HCT116 (cell line): Measurements from ENCODE around the gene WWOX. TPM values are rescaled to one million over a fixed set of nuclear protein-coding genes. Genes with fewer than 3 reads are reported as not detected.

Experiments used
- ATAC-seq: fragments of 200-7000 bp; cut with Tn5 transposase; 2 replicates; pipeline ENCODE4 v1.9.1; 2020; ENCODE audit warnings: mild to moderate bottlenecking, moderate library complexity
- BruUV-seq: library from RNA; stranded (reverse); fragments of 400-500 nt; replicated peaks from 2 replicates; lab custom pipeline; 2021; lab: Mats Ljungman, UMichigan
- CTCF ChIA-PET: fragments of 300-600 bp; sonication (Branson Sonifier 250); formaldehyde crosslinking; loops from one replicate; lab custom pipeline; 2021; ENCODE audit warnings: antibody characterized with exemption; lab: Charles Lee
- POLR2A ChIA-PET: fragments of 300-600, 350-600 bp; sonication (Branson Sonifier 250); formaldehyde crosslinking; loops from one replicate; lab custom pipeline; 2021; ENCODE audit warnings: antibody characterized with exemption; lab: Charles Lee
- RAD21 ChIA-PET, 2 experiments: fragments of 300-600 bp; sonication (Branson Sonifier 250); formaldehyde crosslinking; loops; one replicate each; lab custom pipeline; 2023; ENCODE audit warnings: low total read pairs in 2 of 2; ENCODE audit not compliant: uncharacterized antibody in 2 of 2, unreplicated experiment in 2 of 2, low non-redundant PET in 1 of 2; lab: Charles Lee
- DNase-seq: peaks from one replicate; pipeline ENCODE4 v3.0.0-alpha.2; 2010; ENCODE audit warnings: low read depth, low spot score
- H2AFZ ChIP-seq: fragments of 200-600 bp; shearing (Covaris generic), sonication (generic); 2 replicates; pipeline ENCODE4 v1.6.1; 2017; ENCODE audit warnings: low read depth, mixed run types, mixed read lengths, antibody characterized with exemption, low read length; ENCODE audit not compliant: poor library complexity, severe bottlenecking
- H3K27ac ChIP-seq: 2 replicates; pipeline ENCODE4 v1.5.1; 2012; ENCODE audit warnings: low read depth, low read length
- H3K27me3 ChIP-seq: fragments of 200-600 bp; sonication (generic); 2 replicates; pipeline ENCODE4 v1.6.1; 2016; ENCODE audit warnings: mixed run types, low read length, mixed read lengths; ENCODE audit not compliant: insufficient read depth
- H3K36me3 ChIP-seq, 2 experiments: fragments of 200-500 bp in 1 of 2; fragments of 200-600 bp in 1 of 2; sonication (Bioruptor generic) in 1 of 2; sonication (generic) in 1 of 2; 2 replicates each; pipeline versions ENCODE4 v1.5.1 to v1.6.1; 2014 to 2016; ENCODE audit warnings: low read length in 2 of 2, inconsistent platforms in 1 of 2, mixed read lengths in 1 of 2, mixed run types in 1 of 2; ENCODE audit not compliant: insufficient read depth in 2 of 2, control insufficient read depth in 1 of 2
- H3K4me1 ChIP-seq, 2 experiments: fragments of 200-600 bp in 1 of 2; sonication (generic) in 1 of 2; 2 replicates each; pipeline versions ENCODE4 v1.5.1 to v1.6.1; 2012 to 2017; ENCODE audit warnings: low read length in 2 of 2, inconsistent platforms in 1 of 2, mild to moderate bottlenecking in 1 of 2, mixed read lengths in 1 of 2, mixed run types in 1 of 2, moderate library complexity in 1 of 2; ENCODE audit not compliant: insufficient read depth in 2 of 2, control insufficient read depth in 1 of 2
- H3K4me2 ChIP-seq: fragments of 200-600 bp; sonication (generic); 2 replicates; pipeline ENCODE4 v1.6.1; 2017; ENCODE audit warnings: mixed run types, low read length, mixed read lengths
- H3K4me3 ChIP-seq, 2 experiments: fragments of 200-600 bp in 1 of 2; sonication (generic) in 1 of 2; replicated peaks in 1 of 2; 2 replicates each; pipeline ENCODE4 v1.5.1; 2011 to 2016; ENCODE audit warnings: low read length in 2 of 2, control low read depth in 1 of 2, low read depth in 1 of 2, mild to moderate bottlenecking in 1 of 2, mixed read lengths in 1 of 2, mixed run types in 1 of 2
- H3K79me2 ChIP-seq: fragments of 200-600 bp; sonication (generic); 2 replicates; pipeline ENCODE4 v1.6.1; 2017; ENCODE audit warnings: mild to moderate bottlenecking, mixed run types, low read length, moderate library complexity, mixed read lengths; ENCODE audit not compliant: insufficient read depth
- H3K9ac ChIP-seq: fragments of 200-600 bp; sonication (generic); 2 replicates; pipeline ENCODE4 v1.6.1; 2016; ENCODE audit warnings: low read length, mixed read lengths
- H3K9me2 ChIP-seq: fragments of 200-600 bp; sonication (generic), shearing (Covaris generic); 2 replicates; pipeline ENCODE4 v1.6.1; 2017; ENCODE audit warnings: mixed run types, mild to moderate bottlenecking, moderate library complexity; ENCODE audit not compliant: insufficient read depth
- H3K9me3 ChIP-seq, 2 experiments: fragments of 200-500 bp in 1 of 2; fragments of 200-600 bp in 1 of 2; sonication (Bioruptor generic) in 1 of 2; sonication (generic) in 1 of 2; 2 replicates each; pipeline ENCODE4 v1.6.1; 2014 to 2017; ENCODE audit warnings: low read length in 2 of 2, mixed read lengths in 2 of 2, inconsistent platforms in 1 of 2, low read depth in 1 of 2, mild to moderate bottlenecking in 1 of 2, mixed run types in 1 of 2, moderate library complexity in 1 of 2; ENCODE audit not compliant: control insufficient read depth in 1 of 2, insufficient read depth in 1 of 2
- H4K20me1 ChIP-seq: fragments of 200-600 bp; sonication (generic), shearing (Covaris generic); 2 replicates; pipeline ENCODE4 v1.6.1; 2017; ENCODE audit warnings: mixed run types, mild to moderate bottlenecking, moderate library complexity; ENCODE audit not compliant: insufficient read depth
- CBX3 ChIP-seq: IDR thresholded peaks from 2 replicates; pipeline ENCODE4 v1.6.1; 2012; ENCODE audit warnings: low read depth
- EGR1 ChIP-seq: IDR thresholded peaks from 2 replicates; pipeline ENCODE4 v1.6.1; 2012; ENCODE audit warnings: low read depth
- POLR2A ChIP-seq: IDR thresholded peaks from 2 replicates; pipeline ENCODE4 v1.7.0; 2011; ENCODE audit warnings: borderline replicate concordance; ENCODE audit not compliant: insufficient read depth, insufficient read length; ENCODE audit errors: extremely low read depth
- POLR2AphosphoS5 ChIP-seq: IDR thresholded peaks from 2 replicates; pipeline ENCODE4 v1.6.1; 2011; ENCODE audit warnings: mild to moderate bottlenecking, low read depth, low read length, moderate library complexity
- RAD21 ChIP-seq: IDR thresholded peaks from 2 replicates; pipeline ENCODE4 v1.6.1; 2012; ENCODE audit warnings: low read depth, mild to moderate bottlenecking
- TCF7L2 ChIP-seq: IDR thresholded peaks from 2 replicates; pipeline ENCODE4 v1.7.0; 2011; ENCODE audit warnings: borderline replicate concordance, inconsistent platforms; ENCODE audit not compliant: insufficient read depth, insufficient read length; ENCODE audit errors: extremely low read depth
- intact Hi-C: fragments of 100-400 bp; cut with micrococcal nuclease; formaldehyde crosslinking; loops from 2 replicates; pipeline ENCODE4 v1.10.0; 2022
- total RNA-seq: library from RNA; stranded (reverse); gene quantifications from one replicate; pipeline ENCODE4 v1.2.1, GENCODE V29; 2021; ENCODE audit not compliant: unreplicated experiment
- TF ChIP-seq, protein P1 (sequence below): IDR thresholded peaks from 2 replicates; pipeline ENCODE4 v1.6.1; 2011; ENCODE audit warnings: mild to moderate bottlenecking, low read length, moderate library complexity; ENCODE audit not compliant: insufficient replicate concordance; ENCODE audit errors: extremely low read depth

The WWOX gene
- total RNA-seq, 1 experiment from 2014 or later: 13.7 TPM

DNA sequence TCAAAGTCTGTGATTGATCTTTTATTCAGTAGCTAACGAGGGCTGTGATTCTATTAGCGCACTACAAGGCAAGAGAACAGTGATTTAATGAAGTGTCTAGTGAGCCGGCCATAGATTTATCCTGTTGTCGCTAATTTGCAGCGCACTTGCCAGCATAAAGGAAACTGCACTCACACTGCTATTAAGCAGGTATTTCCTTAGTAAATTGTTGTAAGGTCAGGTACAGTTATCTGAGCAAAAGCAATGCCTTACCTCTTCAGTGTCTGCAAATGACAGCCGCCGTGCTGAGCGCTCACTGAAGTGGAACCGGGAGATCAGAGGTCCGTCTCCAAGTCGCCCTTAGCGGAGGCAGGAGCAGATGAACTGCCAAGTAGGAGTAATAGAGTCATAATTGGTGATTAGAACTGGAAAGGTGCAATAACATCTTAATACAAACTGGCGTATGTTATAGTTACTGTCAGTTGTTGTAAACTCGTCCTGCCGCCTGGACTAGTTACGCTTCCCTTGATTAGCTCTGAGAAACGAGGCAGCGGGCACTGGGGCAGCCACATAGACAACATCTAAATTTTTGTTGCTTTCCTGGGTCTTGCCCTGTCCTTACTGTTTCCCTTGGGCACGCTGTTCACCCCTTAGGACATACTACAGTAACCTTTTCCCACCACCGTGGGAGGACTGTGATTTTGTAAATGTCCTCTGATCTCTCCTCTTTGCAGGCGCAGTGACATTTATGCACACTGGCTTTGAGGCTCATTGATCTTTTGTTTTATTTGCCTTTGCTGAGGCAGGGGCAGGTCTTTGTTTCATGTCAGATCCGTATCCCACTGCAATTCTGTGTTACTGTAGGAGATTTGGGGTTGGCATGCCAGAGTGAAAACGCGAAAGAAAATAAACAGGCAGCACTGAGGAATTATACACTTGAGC is 363.1 kb downstream of the WWOX start:
- Histone ChIP-seq H3K27me3 (no peaks in the 10 kb centered on the region), H3K9ac (no peak overlapping the region), H3K4me2 (no peak overlapping the region), H3K9me2 (no peaks in the 10 kb centered on the region), H3K9me3 (peaks cover 0 to 3% of the 10 kb centered on the region in 2 experiments; a peak in 2 of 4 replicates), H2AFZ (no peak overlapping the region), H4K20me1 (no peaks in the 10 kb centered on the region), H3K27ac (no peak overlapping the region), H3K79me2 (no peaks in the 10 kb centered on the region), H3K36me3 (no peaks in the 10 kb centered on the region), H3K4me3 (no peak overlapping the region), H3K4me1 (peaks cover 0 to 7% of the 10 kb centered on the region in 2 experiments; a peak in 1 of 4 replicates)
- RAD21 ChIA-PET: no interaction called here
- intact Hi-C loops: no loop called here
- POLR2A ChIA-PET: no interaction called here
- no peak for ATAC-seq
- TF ChIP-seq POLR2AphosphoS5: no peak
- no peak for TF ChIP-seq POLR2A
- no peak for TF ChIP-seq CBX3
- no peak for TF ChIP-seq TCF7L2
- TF ChIP-seq, protein P1, sequence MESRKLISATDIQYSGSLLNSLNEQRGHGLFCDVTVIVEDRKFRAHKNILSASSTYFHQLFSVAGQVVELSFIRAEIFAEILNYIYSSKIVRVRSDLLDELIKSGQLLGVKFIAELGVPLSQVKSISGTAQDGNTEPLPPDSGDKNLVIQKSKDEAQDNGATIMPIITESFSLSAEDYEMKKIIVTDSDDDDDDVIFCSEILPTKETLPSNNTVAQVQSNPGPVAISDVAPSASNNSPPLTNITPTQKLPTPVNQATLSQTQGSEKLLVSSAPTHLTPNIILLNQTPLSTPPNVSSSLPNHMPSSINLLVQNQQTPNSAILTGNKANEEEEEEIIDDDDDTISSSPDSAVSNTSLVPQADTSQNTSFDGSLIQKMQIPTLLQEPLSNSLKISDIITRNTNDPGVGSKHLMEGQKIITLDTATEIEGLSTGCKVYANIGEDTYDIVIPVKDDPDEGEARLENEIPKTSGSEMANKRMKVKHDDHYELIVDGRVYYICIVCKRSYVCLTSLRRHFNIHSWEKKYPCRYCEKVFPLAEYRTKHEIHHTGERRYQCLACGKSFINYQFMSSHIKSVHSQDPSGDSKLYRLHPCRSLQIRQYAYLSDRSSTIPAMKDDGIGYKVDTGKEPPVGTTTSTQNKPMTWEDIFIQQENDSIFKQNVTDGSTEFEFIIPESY: no peak
- no peak for TF ChIP-seq RAD21
- TF ChIP-seq EGR1: no peak
- BruUV-seq: no TSS peak
- CTCF ChIA-PET: no interaction called here
- DNase-seq: no peak
